ENCODE data around the gene SPATA2L.
"Not testable (repeated sequence)": the region's sequence is repeated elsewhere in the genome, so short reads cannot be mapped to it uniquely, and the experiment has no call there.

SPATA2L gene

GRCh38 chr16:89689142-89689541 lies 12.4 kb downstream of the SPATA2L start:
- no peak for DNase-seq

- no peak for DNase-seq
These were observed 13.1 kb downstream of the SPATA2L start for GRCh38 chr16:89688395-89688794.

- peak in 1 of 2 experiments; percentile 78 for DNase-seq
These were observed 14.2 kb downstream of the SPATA2L start for GRCh38 chr16:89687092-89687940.

- DNase-seq = peak; percentile 80 to 84
These were observed 14.9 kb downstream of the SPATA2L start, which contains the start of gene CDK10 for GRCh38 chr16:89686520-89687091. CDK10 (plus strand) TSS chr16:89686689; CDS start chr16:89686711, 22 bp downstream.

- DNase-seq = no peak
These were observed 15.6 kb downstream of the SPATA2L start for GRCh38 chr16:89685916-89686315.

- DNase-seq = no peak
These were observed 23.2 kb downstream of the SPATA2L start for GRCh38 chr16:89678258-89678657.

- no peak for DNase-seq
These were observed 29.1 kb downstream of the SPATA2L start for GRCh38 chr16:89672177-89672941.

GRCh38 chr16:89671565-89671964 lies 29.9 kb downstream of the SPATA2L start:
- DNase-seq = not testable (repeated sequence)

GRCh38 chr16:89670496-89671431 lies 30.7 kb downstream of the SPATA2L start:
- DNase-seq = no peak

- DNase-seq = no peak
These were observed 31.8 kb downstream of the SPATA2L start for GRCh38 chr16:89669755-89670154.

GRCh38 chr16:89668790-89669158 lies 32.7 kb downstream of the SPATA2L start:
- DNase-seq = no peak

- no peak for DNase-seq
These were observed 33.9 kb downstream of the SPATA2L start for GRCh38 chr16:89667633-89668032.

GRCh38 chr16:89667000-89667399 lies 34.5 kb downstream of the SPATA2L start:
- DNase-seq = peak in 1 of 2 experiments; percentile 56

GRCh38 chr16:89664238-89664637 lies 37.3 kb downstream of the SPATA2L start:
- DNase-seq = not testable (repeated sequence)

GRCh38 chr16:89661215-89661614 lies 40.3 kb downstream of the SPATA2L start:
- DNase-seq = no peak

- DNase-seq = no peak
These were observed 41.4 kb downstream of the SPATA2L start for GRCh38 chr16:89660146-89660545.

- peak in 1 of 2 experiments; percentile 41 for DNase-seq
These were observed 43.2 kb downstream of the SPATA2L start for GRCh38 chr16:89658221-89658879.

- DNase-seq = peak; percentile 86 to 87
These were observed 43.9 kb downstream of the SPATA2L start, which contains the start of the genes CHMP1A and SPATA33 for GRCh38 chr16:89657442-89658220. CHMP1A (minus strand) TSS chr16:89657708; CDS start chr16:89657588, 120 bp downstream. SPATA33 (plus strand) TSS chr16:89657836; CDS start chr16:89657912, 76 bp downstream.

- no peak for DNase-seq
These were observed 44.9 kb downstream of the SPATA2L start for GRCh38 chr16:89656435-89657121.

- no peak for DNase-seq
These were observed 46.4 kb downstream of the SPATA2L start for GRCh38 chr16:89655062-89655643.
